ENCODE data around the gene USP47. TPM values are rescaled to one million over a fixed set of nuclear protein-coding genes. Genes with fewer than 3 reads are reported as not detected.

Gene USP47
- total and polyA plus RNA-seq, 2 of the 8 experiments (the other 6 are each of a cell fraction or from before 2014, with no cell fraction given), result 4.2 to 21.3 TPM

- TF ChIP-seq CHD7 (IDR thresholded peaks at IDR 0.05; ENCODE audit: insufficient replicate concordance, low read length) (no peak), TEAD4 (IDR thresholded peaks at IDR 0.05; ENCODE audit: low read depth, low read length) (no peak), KDM4A (IDR thresholded peaks at IDR 0.05; ENCODE audit: low read depth, low read length, severe bottlenecking) (no peak), CTBP2 (IDR thresholded peaks at IDR 0.05; ENCODE audit: borderline replicate concordance, insufficient read depth, insufficient read length, low read length) (no peak), NRF1 (IDR thresholded peaks at IDR 0.05; ENCODE audit: low read depth, low read length) (no peak), POU5F1 (IDR thresholded peaks at IDR 0.05; ENCODE audit: low read depth, low read length) (no peak), GTF2F1 (IDR thresholded peaks at IDR 0.05; ENCODE audit: borderline replicate concordance, low read depth, low read length) (no peak), HDAC2 (IDR thresholded peaks at IDR 0.05; ENCODE audit: borderline replicate concordance in 1 of 2, low read depth in 2 of 2, low read length in 2 of 2) (no peak), SUZ12 (IDR thresholded peaks at IDR 0.05; ENCODE audit: low read length) (no peak), SAP30 (IDR thresholded peaks at IDR 0.05; ENCODE audit: insufficient read depth, insufficient replicate concordance, low read length) (no peak), BACH1 (IDR thresholded peaks at IDR 0.05; ENCODE audit: low read length) (no peak)
Observed at GRCh38 chr11:11910541-11910940, 68.8 kb downstream of the USP47 start (continued).
